ENCODE measurements around the gene TASP1. TPM values are rescaled to one million over a fixed set of nuclear protein-coding genes. Genes with fewer than 3 reads are reported as not detected.
"Not testable (repeated sequence)": the region's sequence is repeated elsewhere in the genome, so short reads cannot be mapped to it uniquely, and the experiment has no call there.

The TASP1 gene
- total and polyA plus RNA-seq, 4 experiments from 2014 or later: 15.1 to 18.2 (median 16.1) TPM

DNA sequence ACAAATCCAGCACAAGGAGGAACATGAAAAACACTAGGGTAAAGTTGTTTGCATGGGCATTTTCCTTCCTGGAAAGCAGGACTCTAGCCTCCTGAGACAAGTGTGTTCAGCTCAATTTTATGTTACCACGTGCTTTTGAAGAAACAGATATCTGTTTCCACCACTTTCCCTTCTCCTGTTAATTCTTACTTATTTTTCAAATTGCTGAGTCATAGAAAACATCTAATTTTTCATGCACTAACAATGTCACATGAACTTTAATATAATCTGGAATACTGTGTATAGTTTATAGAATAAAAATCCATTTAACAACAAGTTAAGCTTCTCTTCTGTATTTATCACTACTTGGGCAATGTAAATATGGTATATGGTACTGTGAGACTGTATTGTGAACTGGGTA lies 243.5 kb downstream of the TASP1 start:
- POLR2A ChIA-PET (ENCODE audit: partially characterized antibody): no interaction called here
- no peaks in the 10 kb centered on the region for H3K9me3 ChIP-seq (ENCODE audit: control insufficient read depth in 1 of 2, low read length in 2 of 2)
- Mint-ChIP-seq H3K4me1 (no peaks in the 10 kb centered on the region), H3K4me3 (no peak overlapping the region), H3K36me3 (peaks cover 56 to 73% of the 10 kb centered on the region in 2 donors), H3K27me3 (no peaks in the 10 kb centered on the region), H3K27ac (no peak overlapping the region), H3K9me3 (peaks cover 0 to 17% (median 10%) of the 10 kb centered on the region in 8 donors)
- DNase-seq: no peak
- intact Hi-C loops (cut with micrococcal nuclease): no loop called here
- H3K4me3 ChIP-seq (ENCODE audit: low read length in 2 of 2): no peak overlapping the region
- no peaks in the 10 kb centered on the region for H3K36me3 ChIP-seq (ENCODE audit: insufficient read depth, low read length)
- H3K27ac ChIP-seq (ENCODE audit: low read depth, low read length): no peak overlapping the region
- H3K4me1 ChIP-seq (ENCODE audit: insufficient read depth, low read length): no peaks in the 10 kb centered on the region
- no peaks in the 10 kb centered on the region for H3K27me3 ChIP-seq (ENCODE audit: insufficient read depth, low read length)
- CTCF ChIA-PET (ENCODE audit: partially characterized antibody): no interaction called here

GRCh38 chr20:13392391-13392790 lies 246.3 kb downstream of the TASP1 start:
- POLR2A ChIA-PET (ENCODE audit: partially characterized antibody): no interaction called here
- Histone ChIP-seq H3K27ac (ENCODE audit: low read depth, low read length) (no peak overlapping the region), H3K4me1 (ENCODE audit: insufficient read depth, low read length) (no peaks in the 10 kb centered on the region), H3K9me3 (ENCODE audit: control insufficient read depth in 1 of 2, low read length in 2 of 2) (no peaks in the 10 kb centered on the region), H3K27me3 (ENCODE audit: insufficient read depth, low read length) (no peaks in the 10 kb centered on the region), H3K36me3 (ENCODE audit: insufficient read depth, low read length) (no peaks in the 10 kb centered on the region), H3K4me3 (ENCODE audit: low read length in 2 of 2) (no peak overlapping the region)
- CTCF ChIA-PET (ENCODE audit: partially characterized antibody): no interaction called here
- Mint-ChIP-seq H3K4me3 (no peak overlapping the region), H3K36me3 (peaks cover 63 to 79% of the 10 kb centered on the region in 2 donors), H3K27ac (no peak overlapping the region), H3K4me1 (no peaks in the 10 kb centered on the region), H3K27me3 (no peaks in the 10 kb centered on the region), H3K9me3 (peaks cover 2 to 34% (median 28%) of the 10 kb centered on the region in 8 donors)
- DNase-seq: no peak
- intact Hi-C loops (cut with micrococcal nuclease): no loop called here

GRCh38 chr20:13389115-13389514 lies 249.6 kb downstream of the TASP1 start:
- Histone ChIP-seq H3K4me3 (ENCODE audit: low read length in 2 of 2) (no peak overlapping the region), H3K36me3 (ENCODE audit: insufficient read depth, low read length) (no peaks in the 10 kb centered on the region), H3K9me3 (ENCODE audit: control insufficient read depth in 1 of 2, low read length in 2 of 2) (no peaks in the 10 kb centered on the region), H3K27ac (ENCODE audit: low read depth, low read length) (no peak overlapping the region), H3K27me3 (ENCODE audit: insufficient read depth, low read length) (no peaks in the 10 kb centered on the region), H3K4me1 (ENCODE audit: insufficient read depth, low read length) (no peaks in the 10 kb centered on the region)
- no peak overlapping the region for H3K27ac Mint-ChIP-seq
- POLR2A ChIA-PET (ENCODE audit: partially characterized antibody): no interaction called here
- H3K4me3 Mint-ChIP-seq: no peak overlapping the region
- CTCF ChIA-PET (ENCODE audit: partially characterized antibody): no interaction called here
- peaks cover 10 to 54% (median 42%) of the 10 kb centered on the region in 8 donors for H3K9me3 Mint-ChIP-seq
- DNase-seq: no peak
- no peaks in the 10 kb centered on the region for H3K27me3 Mint-ChIP-seq
- H3K36me3 Mint-ChIP-seq: peaks cover 78 to 90% of the 10 kb centered on the region in 2 donors
- H3K4me1 Mint-ChIP-seq: no peaks in the 10 kb centered on the region
- intact Hi-C loops (cut with micrococcal nuclease): no loop called here

- Histone ChIP-seq H3K4me1 (ENCODE audit: insufficient read depth, low read length) (no peaks in the 10 kb centered on the region), H3K36me3 (ENCODE audit: insufficient read depth, low read length) (no peaks in the 10 kb centered on the region), H3K27ac (ENCODE audit: low read depth, low read length) (no peak overlapping the region), H3K27me3 (ENCODE audit: insufficient read depth, low read length) (no peaks in the 10 kb centered on the region), H3K9me3 (ENCODE audit: control insufficient read depth in 1 of 2, low read length in 2 of 2) (peaks cover 0 to 6% of the 10 kb centered on the region in 2 donors), H3K4me3 (ENCODE audit: low read length in 2 of 2) (no peak overlapping the region)
- POLR2A ChIA-PET (ENCODE audit: partially characterized antibody): no interaction called here
- peaks cover 11 to 81% (median 61%) of the 10 kb centered on the region in 8 donors for H3K9me3 Mint-ChIP-seq
- no peak overlapping the region for H3K27ac Mint-ChIP-seq
- peaks cover 60 to 67% of the 10 kb centered on the region in 2 donors for H3K36me3 Mint-ChIP-seq
- intact Hi-C loops (cut with micrococcal nuclease): no loop called here
- CTCF ChIA-PET (ENCODE audit: partially characterized antibody): no interaction called here
- no peak for DNase-seq
- H3K4me1 Mint-ChIP-seq: no peaks in the 10 kb centered on the region
- H3K4me3 Mint-ChIP-seq: no peak overlapping the region
- no peaks in the 10 kb centered on the region for H3K27me3 Mint-ChIP-seq
Observed at GRCh38 chr20:13384132-13384531, 254.6 kb downstream of the TASP1 start.

DNA sequence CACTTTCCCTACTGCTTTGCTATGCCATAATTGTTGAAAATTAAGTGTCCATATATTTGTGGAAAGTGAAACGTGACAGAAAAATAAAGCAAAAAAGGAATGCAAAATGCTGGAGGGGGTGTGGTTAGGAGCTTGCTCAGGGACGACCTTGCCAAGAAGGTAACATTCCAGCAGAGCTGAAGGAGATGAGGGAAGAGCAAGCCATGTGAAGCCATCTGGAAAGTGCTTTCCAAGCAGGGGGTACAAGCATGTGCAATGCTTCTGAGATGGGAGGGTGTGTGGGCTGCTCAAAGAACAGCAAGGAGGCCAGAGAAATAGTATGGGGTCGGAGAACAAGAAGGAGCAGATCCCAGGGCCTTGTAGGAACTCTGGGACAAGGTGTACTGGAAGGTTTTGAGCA lies 255.9 kb downstream of the TASP1 start:
- no peak for DNase-seq

GRCh38 chr20:13380497-13381229 lies 258.1 kb downstream of the TASP1 start:
- H3K27ac Mint-ChIP-seq; H3K27ac ChIP-seq (ENCODE audit: low read depth, low read length); H3K4me1 ChIP-seq (ENCODE audit: insufficient read depth, low read length); H3K4me3 ChIP-seq (ENCODE audit: low read length in 2 of 2); DNase-seq; H3K36me3 ChIP-seq (ENCODE audit: insufficient read depth, low read length); H3K4me3 Mint-ChIP-seq; H3K27me3 ChIP-seq (ENCODE audit: insufficient read depth, low read length); CTCF ChIA-PET (ENCODE audit: partially characterized antibody); POLR2A ChIA-PET (ENCODE audit: partially characterized antibody); H3K9me3 ChIP-seq (ENCODE audit: control insufficient read depth in 1 of 2, low read length in 2 of 2); H3K4me1 Mint-ChIP-seq; intact Hi-C loops (cut with micrococcal nuclease); H3K27me3 Mint-ChIP-seq: not testable (repeated sequence)
- Mint-ChIP-seq H3K36me3 (peaks cover 34 to 37% of the 10 kb centered on the region in 2 donors), H3K9me3 (peaks cover 11 to 88% (median 71%) of the 10 kb centered on the region in 8 donors)

More for the DNA sequence above, 255.9 kb downstream of the TASP1 start:
- ChIA-PET CTCF (ENCODE audit: partially characterized antibody) (no interaction called here), POLR2A (ENCODE audit: partially characterized antibody) (no interaction called here)
- H3K4me3 ChIP-seq (ENCODE audit: low read length in 2 of 2): no peak overlapping the region
- peaks cover 0 to 6% of the 10 kb centered on the region in 2 donors for H3K9me3 ChIP-seq (ENCODE audit: control insufficient read depth in 1 of 2, low read length in 2 of 2)
- H3K27ac Mint-ChIP-seq: no peak overlapping the region
- no peaks in the 10 kb centered on the region for H3K36me3 ChIP-seq (ENCODE audit: insufficient read depth, low read length)
- no peaks in the 10 kb centered on the region for H3K4me1 ChIP-seq (ENCODE audit: insufficient read depth, low read length)
- no peaks in the 10 kb centered on the region for H3K27me3 Mint-ChIP-seq
- peaks cover 52 to 54% of the 10 kb centered on the region in 2 donors for H3K36me3 Mint-ChIP-seq
- no peak overlapping the region for H3K4me3 Mint-ChIP-seq
- H3K27ac ChIP-seq (ENCODE audit: low read depth, low read length): no peak overlapping the region
- H3K4me1 Mint-ChIP-seq: no peaks in the 10 kb centered on the region
- H3K9me3 Mint-ChIP-seq: peaks cover 14 to 81% (median 65%) of the 10 kb centered on the region in 8 donors
- H3K27me3 ChIP-seq (ENCODE audit: insufficient read depth, low read length): no peaks in the 10 kb centered on the region
- intact Hi-C loops (cut with micrococcal nuclease): no loop called here

- H3K27ac Mint-ChIP-seq: no peak overlapping the region
- DNase-seq: no peak
- no peaks in the 10 kb centered on the region for H3K27me3 Mint-ChIP-seq
- no peak overlapping the region for H3K4me3 Mint-ChIP-seq
- intact Hi-C loops (cut with micrococcal nuclease): no loop called here
- H3K36me3 ChIP-seq (ENCODE audit: insufficient read depth, low read length): no peaks in the 10 kb centered on the region
- H3K4me3 ChIP-seq (ENCODE audit: low read length in 2 of 2): no peak overlapping the region
- no peak overlapping the region for H3K27ac ChIP-seq (ENCODE audit: low read depth, low read length)
- no peaks in the 10 kb centered on the region for H3K27me3 ChIP-seq (ENCODE audit: insufficient read depth, low read length)
- no peaks in the 10 kb centered on the region for H3K4me1 ChIP-seq (ENCODE audit: insufficient read depth, low read length)
- peaks cover 8 to 66% (median 47%) of the 10 kb centered on the region in 8 donors for H3K9me3 Mint-ChIP-seq
- H3K36me3 Mint-ChIP-seq: peaks cover 6 to 9% of the 10 kb centered on the region in 2 donors
- POLR2A ChIA-PET (ENCODE audit: partially characterized antibody): no interaction called here
- no peaks in the 10 kb centered on the region for H3K9me3 ChIP-seq (ENCODE audit: control insufficient read depth in 1 of 2, low read length in 2 of 2)
- no peaks in the 10 kb centered on the region for H3K4me1 Mint-ChIP-seq
- CTCF ChIA-PET (ENCODE audit: partially characterized antibody): no interaction called here
Observed at GRCh38 chr20:13373400-13373799, 265.3 kb downstream of the TASP1 start.

Data from CD4-positive, alpha-beta memory T cell (primary cell).